IMR-90 (cell line): ENCODE results near the gene NT5C3A. TPM values are rescaled to one million over a fixed set of nuclear protein-coding genes. Genes with fewer than 3 reads are reported as not detected.
"Not testable (repeated sequence)": the region's sequence is repeated elsewhere in the genome, so short reads cannot be mapped to it uniquely, and the experiment has no call there.

Experiments
- ATAC-seq: fragments of 200-7000 bp; cut with Tn5 transposase; 2 replicates; pipeline ENCODE4 v1.9.1; 2020; ENCODE audit warnings: low read depth, mild to moderate bottlenecking, moderate library complexity
- BruUV-seq: library from RNA; stranded (reverse); fragments of 400-500 nt; replicated peaks from 2 replicates; lab custom pipeline; 2021; lab: Mats Ljungman, UMichigan
- CTCF ChIA-PET: fragments of 300-600 bp; formaldehyde crosslinking; extraction: SDS; loops from one replicate; lab custom pipeline; 2021; ENCODE audit warnings: antibody characterized with exemption; lab: Yijun Ruan, JAX
- POLR2A ChIA-PET: fragments of 300-600 bp; sonication (Branson Sonifier 250); formaldehyde crosslinking; loops from one replicate; lab custom pipeline; 2022; ENCODE audit warnings: antibody characterized with exemption; ENCODE audit not compliant: unreplicated experiment; lab: Charles Lee
- DNase-seq: peaks from one replicate; pipeline ENCODE4 v3.0.0; 2013
- H2AFZ ChIP-seq: replicated peaks from 2 replicates; pipeline ENCODE3; 2013; ENCODE audit warnings: low read length, mild to moderate bottlenecking; ENCODE audit not compliant: poor library complexity
- H2AK5ac ChIP-seq: 2 replicates; pipeline ENCODE4 v1.6.1; 2013; ENCODE audit warnings: low read depth, low read length, inconsistent platforms
- H2AK9ac ChIP-seq: replicated peaks from 2 replicates; pipeline ENCODE3; 2013; ENCODE audit warnings: mild to moderate bottlenecking, low read depth, low read length, moderate library complexity; ENCODE audit not compliant: poor library complexity
- H2BK120ac ChIP-seq: 2 replicates; pipeline ENCODE4 v1.6.1; 2013; ENCODE audit warnings: low read depth, low read length, inconsistent platforms
- H2BK15ac ChIP-seq: 3 replicates; pipeline ENCODE4 v1.6.1; 2013; ENCODE audit warnings: low read depth, low read length, inconsistent platforms
- H2BK20ac ChIP-seq: 2 replicates; pipeline ENCODE4 v1.6.1; 2013; ENCODE audit warnings: low read depth, mild to moderate bottlenecking, inconsistent platforms, low read length, moderate library complexity
- H2BK5ac ChIP-seq: 2 replicates; pipeline ENCODE4 v1.6.1; 2013; ENCODE audit warnings: mild to moderate bottlenecking, low read depth, low read length, inconsistent platforms; ENCODE audit not compliant: poor library complexity, severe bottlenecking
- H3K14ac ChIP-seq: replicated peaks from 2 replicates; pipeline ENCODE4 v1.6.1; 2013; ENCODE audit warnings: low read depth, low read length, inconsistent platforms
- H3K18ac ChIP-seq: 2 replicates; pipeline ENCODE4 v1.6.1; 2013; ENCODE audit warnings: low read depth, low read length, control low read depth
- H3K23ac ChIP-seq: 2 replicates; pipeline ENCODE4 v1.6.1; 2013; ENCODE audit warnings: low read depth, low read length, inconsistent platforms
- H3K27ac ChIP-seq: 2 replicates; pipeline ENCODE4 v1.5.1; 2013; ENCODE audit warnings: mild to moderate bottlenecking, control low read depth, low read length; ENCODE audit not compliant: insufficient read depth
- H3K27me3 ChIP-seq: 2 replicates; pipeline ENCODE4 v1.6.1; 2013; ENCODE audit warnings: low read length; ENCODE audit not compliant: control insufficient read depth, insufficient read depth
- H3K36me3 ChIP-seq: 2 replicates; pipeline ENCODE4 v1.6.1; 2013; ENCODE audit warnings: low read length, mixed read lengths; ENCODE audit not compliant: control insufficient read depth, insufficient read depth
- H3K4ac ChIP-seq: 2 replicates; pipeline ENCODE4 v1.6.1; 2013; ENCODE audit warnings: low read depth, low read length, inconsistent platforms
- H3K4me1 ChIP-seq: 2 replicates; pipeline ENCODE4 v1.6.1; 2013; ENCODE audit warnings: low read length, mixed read lengths; ENCODE audit not compliant: control insufficient read depth, insufficient read depth
- H3K4me2 ChIP-seq: 2 replicates; pipeline ENCODE4 v1.6.1; 2013; ENCODE audit warnings: low read depth, mild to moderate bottlenecking, control low read depth, low read length, moderate library complexity
- H3K4me3 ChIP-seq: 2 replicates; pipeline ENCODE4 v1.5.1; 2013; ENCODE audit warnings: low read depth, mild to moderate bottlenecking, control low read depth, low read length, moderate library complexity; ENCODE audit not compliant: insufficient read depth
- H3K56ac ChIP-seq: 2 replicates; pipeline ENCODE4 v1.6.1; 2013; ENCODE audit warnings: low read length, inconsistent platforms; ENCODE audit not compliant: insufficient read depth; ENCODE audit errors: extremely low read depth
- H3K79me1 ChIP-seq, 2 experiments: 2 replicates each; pipeline ENCODE4 v1.6.1; 2013; ENCODE audit warnings: low read length in 2 of 2, inconsistent platforms in 1 of 2, low read depth in 1 of 2
- H3K9ac ChIP-seq: 2 replicates; pipeline ENCODE4 v1.6.1; 2013; ENCODE audit warnings: low read depth, low read length, control low read depth
- H3K9me1 ChIP-seq: 2 replicates; pipeline ENCODE4 v1.6.1; 2013; ENCODE audit warnings: low read length, inconsistent platforms; ENCODE audit not compliant: insufficient read depth
- H3K9me3 ChIP-seq: 2 replicates; pipeline ENCODE4 v1.6.1; 2013; ENCODE audit warnings: low read length; ENCODE audit not compliant: control insufficient read depth, insufficient read depth
- H4K20me1 ChIP-seq: 2 replicates; pipeline ENCODE4 v1.6.1; 2013; ENCODE audit warnings: low read length, inconsistent platforms; ENCODE audit not compliant: insufficient read depth
- H4K5ac ChIP-seq: 2 replicates; pipeline ENCODE4 v1.6.1; 2013; ENCODE audit warnings: mild to moderate bottlenecking, low read depth, low read length, control low read depth
- H4K8ac ChIP-seq, 2 experiments: 2 replicates each; pipeline ENCODE4 v1.6.1; 2013; ENCODE audit warnings: low read depth in 2 of 2, low read length in 2 of 2, control low read depth in 1 of 2, inconsistent platforms in 1 of 2
- H4K91ac ChIP-seq: 2 replicates; pipeline ENCODE4 v1.6.1; 2013; ENCODE audit warnings: low read depth, low read length, inconsistent platforms; ENCODE audit not compliant: insufficient read depth
- WGBS, 2 experiments: methylation state at CpG; one replicate each; pipeline versions ENCODE4 v1.1.5 to v1.1.7; 2013; ENCODE audit warnings: missing lambda C conversion rate in 2 of 2; ENCODE audit not compliant: insufficient read length in 1 of 2; ENCODE audit errors: extremely low coverage in 2 of 2; 5-methylcytosine and 5-hydroxymethylcytosine counted together
- dilution Hi-C: fragments of 300-500 bp; cut with HindIII; formaldehyde crosslinking; loops from one replicate; pipeline ENCODE4 v1.14.3; 2018; ENCODE audit warnings: low sequenced_read_pairs; ENCODE audit not compliant: unreplicated experiment
- in situ Hi-C: fragments of 300-500 bp; cut with MboI; formaldehyde crosslinking; loops from 3 replicates; pipeline ENCODE4 v1.14.3; 2019; ENCODE audit warnings: low sequenced_read_pairs, inconsistent platforms, mixed read lengths
- intact Hi-C: fragments of 100-400 bp; cut with micrococcal nuclease; formaldehyde crosslinking; loops from 2 replicates; pipeline ENCODE4 v1.10.0; 2022
- polyA plus RNA-seq, 3 experiments: library from polyadenylated mRNA; depleted of rRNA; stranded (reverse); fragments of >200 nt; gene quantifications; 2 replicates each; pipeline ENCODE4 v1.2.3, GENCODE V29; 2012; ENCODE audit warnings: low replicate concordance in 1 of 3
- total RNA-seq: library from RNA; depleted of rRNA; stranded (reverse); fragments of >200 nt; gene quantifications from 2 replicates; pipeline ENCODE4 v1.2.3, GENCODE V29; 2012

The NT5C3A gene
- total and polyA plus RNA-seq, 2 of the 4 experiments (the other 2 are of a cell fraction): 11.3 to 12.2 TPM

DNA sequence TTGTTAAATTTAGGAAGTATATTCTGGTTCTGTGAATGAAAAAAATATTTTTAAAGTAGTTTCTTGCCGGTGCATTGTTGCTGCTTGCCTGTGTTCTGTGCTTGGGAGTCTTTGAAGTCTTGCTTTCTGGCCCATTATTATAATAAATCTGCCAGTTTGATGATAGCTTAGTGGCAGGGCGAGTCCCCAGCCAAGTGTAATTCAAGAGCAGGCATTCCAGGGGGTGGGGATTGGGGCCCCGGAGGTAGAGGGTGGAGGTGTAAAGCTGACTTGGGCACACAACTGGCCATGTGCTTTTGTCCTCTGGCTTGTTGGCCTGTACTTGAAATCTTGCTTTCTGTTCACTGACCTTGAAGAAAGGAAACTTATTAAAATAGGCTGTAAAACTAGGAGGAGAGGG, 90.6 kb downstream of the NT5C3A start:
- ATAC-seq, H4K91ac ChIP-seq, H3K9me3 ChIP-seq, H4K5ac ChIP-seq, dilution Hi-C loops, H2BK5ac ChIP-seq, H3K27me3 ChIP-seq, H3K56ac ChIP-seq, H3K27ac ChIP-seq, H3K4me1 ChIP-seq, H4K20me1 ChIP-seq, H3K79me1 ChIP-seq, H3K18ac ChIP-seq, H3K36me3 ChIP-seq, H3K9ac ChIP-seq, H2AK5ac ChIP-seq, H3K9me1 ChIP-seq, in situ Hi-C loops, intact Hi-C loops, H4K8ac ChIP-seq, H2BK20ac ChIP-seq, POLR2A ChIA-PET, CTCF ChIA-PET, H3K4me3 ChIP-seq, H2BK15ac ChIP-seq, DNase-seq, H3K23ac ChIP-seq, H3K4ac ChIP-seq, H3K14ac ChIP-seq, H2AFZ ChIP-seq, BruUV-seq, H3K4me2 ChIP-seq, H2BK120ac ChIP-seq, H2AK9ac ChIP-seq: not testable (repeated sequence)
- WGBS, 2 experiments: no CpG with 5 or more reads among the region's 3 CpGs
